Fibroblast of mammary gland (primary cell): ENCODE measurements around the gene RARG.

ENCODE experiments used
- DNase-seq: peaks from one replicate; pipeline ENCODE4 v3.0.0-alpha.2; 2010; ENCODE audit warnings: low read depth
- H3K4me3 ChIP-seq: 2 replicates; pipeline ENCODE4 v1.5.1; 2011; ENCODE audit warnings: low read depth, mild to moderate bottlenecking, low read length, moderate library complexity; ENCODE audit not compliant: control insufficient read depth
- CTCF ChIP-seq: conservative IDR thresholded peaks from 2 replicates; pipeline ENCODE4 v1.5.1; 2011; ENCODE audit warnings: low read depth, low read length, inconsistent platforms; ENCODE audit not compliant: control insufficient read depth, insufficient read depth

The RARG gene

GRCh38 chr12:53268630-53269562 is 36.9 kb upstream of the RARG start:
- TF ChIP-seq CTCF, result no peak
- peak overlapping the region; percentile 90 for H3K4me3 ChIP-seq
- peak; percentile 10 for DNase-seq

- peak within 1 kb of the TSS; percentile 90 for H3K4me3 ChIP-seq
- peak; percentile 72 for DNase-seq
- TF ChIP-seq CTCF, result no peak
These were observed 36.1 kb upstream of the RARG start, which contains the start of gene ESPL1 for GRCh38 chr12:53267999-53268629. TSS of gene ESPL1 (plus strand) at chr12:53268299. CDS start at chr12:53268767, 468 bp downstream.

- TF ChIP-seq CTCF, result no peak
- no peak for DNase-seq
- H3K4me3 ChIP-seq, result peak overlapping the region; percentile 90
These were observed 35.4 kb upstream of the RARG start for GRCh38 chr12:53267306-53267998.

- H3K4me3 ChIP-seq, result no peak overlapping the region
- peak; percentile 41 for DNase-seq
- TF ChIP-seq CTCF, result no peak
These were observed 33.8 kb upstream of the RARG start for GRCh38 chr12:53265783-53266182.

- no peak overlapping the region for H3K4me3 ChIP-seq
- TF ChIP-seq CTCF, result no peak
- no peak for DNase-seq
These were observed 27.9 kb upstream of the RARG start for GRCh38 chr12:53259891-53260290.
